BJ (cell line): ENCODE data around the gene C4orf50. TPM values are rescaled to one million over a fixed set of nuclear protein-coding genes. Genes with fewer than 3 reads are reported as not detected.
"Not testable (repeated sequence)": the region's sequence is repeated elsewhere in the genome, so short reads cannot be mapped to it uniquely, and the experiment has no call there.

Experiments
- CTCF ChIA-PET: fragments of 350-600 bp; formaldehyde crosslinking; extraction: SDS; loops from one replicate; lab custom pipeline; 2021; ENCODE audit warnings: antibody characterized with exemption, inconsistent platforms; lab: Yijun Ruan, JAX
- POLR2A ChIA-PET: fragments of 300-600 bp; sonication (Branson Sonifier 250); formaldehyde crosslinking; extraction: SDS; loops from one replicate; lab custom pipeline; 2021; ENCODE audit warnings: antibody characterized with exemption; lab: Charles Lee
- DNase-seq: peaks from one replicate; pipeline ENCODE4 v3.0.0-alpha.2; 2011; ENCODE audit warnings: low read depth
- H3K27me3 ChIP-seq: 2 replicates; pipeline ENCODE4 v1.6.0; 2011; ENCODE audit warnings: low read length; ENCODE audit not compliant: control insufficient read depth, insufficient read depth
- H3K36me3 ChIP-seq: 2 replicates; pipeline ENCODE4 v1.5.1; 2011; ENCODE audit warnings: low read length; ENCODE audit not compliant: control insufficient read depth, insufficient read depth
- H3K4me3 ChIP-seq: 2 replicates; pipeline ENCODE4 v1.5.1; 2011; ENCODE audit warnings: low read depth, mild to moderate bottlenecking, control low read depth, low read length
- polyA plus RNA-seq: library from polyadenylated mRNA; depleted of rRNA; stranded (reverse); fragments of >200 nt; gene quantifications from 2 replicates; pipeline ENCODE4 v1.2.3, GENCODE V29; 2011; rRNA removed
- small RNA-seq: library from RNA; depleted of rRNA; stranded (forward); fragments of <200 nt; gene quantifications from one replicate; pipeline ENCODE3, GENCODE V24; 2012; ENCODE audit warnings: low replicate concordance, low read depth; ENCODE audit not compliant: insufficient read length
- TF ChIP-seq, protein P1 (sequence below): IDR thresholded peaks from 2 replicates; pipeline ENCODE4 v1.5.1; 2011; ENCODE audit warnings: low read depth, mild to moderate bottlenecking, control low read depth, inconsistent platforms, low read length, moderate library complexity; ENCODE audit not compliant: insufficient read depth

The C4orf50 gene
- polyA plus RNA-seq, 1 experiment = not detected

DNA sequence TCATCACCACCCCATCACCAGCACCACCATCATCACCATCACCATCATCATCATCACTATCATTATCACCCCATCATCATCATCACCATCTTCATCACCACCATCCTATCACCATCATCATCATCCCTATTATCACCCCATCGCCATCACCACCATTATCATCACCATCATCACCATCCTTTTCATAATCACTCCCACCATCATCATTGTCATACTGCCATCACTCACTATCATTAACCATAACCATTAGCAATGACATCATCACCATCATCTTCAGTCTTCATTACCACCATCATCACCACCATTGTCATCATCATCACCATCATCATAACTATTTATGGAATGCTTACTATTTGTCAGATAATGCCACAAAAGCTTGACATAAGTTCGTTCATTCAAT is 161.0 kb downstream of the C4orf50 start:
- CTCF ChIA-PET = no interaction called here
- no peaks in the 10 kb centered on the region for H3K27me3 ChIP-seq
- no peaks in the 10 kb centered on the region for H3K36me3 ChIP-seq
- POLR2A ChIA-PET = no interaction called here
- no peak for DNase-seq
- TF ChIP-seq, protein P1, sequence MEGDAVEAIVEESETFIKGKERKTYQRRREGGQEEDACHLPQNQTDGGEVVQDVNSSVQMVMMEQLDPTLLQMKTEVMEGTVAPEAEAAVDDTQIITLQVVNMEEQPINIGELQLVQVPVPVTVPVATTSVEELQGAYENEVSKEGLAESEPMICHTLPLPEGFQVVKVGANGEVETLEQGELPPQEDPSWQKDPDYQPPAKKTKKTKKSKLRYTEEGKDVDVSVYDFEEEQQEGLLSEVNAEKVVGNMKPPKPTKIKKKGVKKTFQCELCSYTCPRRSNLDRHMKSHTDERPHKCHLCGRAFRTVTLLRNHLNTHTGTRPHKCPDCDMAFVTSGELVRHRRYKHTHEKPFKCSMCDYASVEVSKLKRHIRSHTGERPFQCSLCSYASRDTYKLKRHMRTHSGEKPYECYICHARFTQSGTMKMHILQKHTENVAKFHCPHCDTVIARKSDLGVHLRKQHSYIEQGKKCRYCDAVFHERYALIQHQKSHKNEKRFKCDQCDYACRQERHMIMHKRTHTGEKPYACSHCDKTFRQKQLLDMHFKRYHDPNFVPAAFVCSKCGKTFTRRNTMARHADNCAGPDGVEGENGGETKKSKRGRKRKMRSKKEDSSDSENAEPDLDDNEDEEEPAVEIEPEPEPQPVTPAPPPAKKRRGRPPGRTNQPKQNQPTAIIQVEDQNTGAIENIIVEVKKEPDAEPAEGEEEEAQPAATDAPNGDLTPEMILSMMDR = no peak
- no peak overlapping the region for H3K4me3 ChIP-seq

DNA sequence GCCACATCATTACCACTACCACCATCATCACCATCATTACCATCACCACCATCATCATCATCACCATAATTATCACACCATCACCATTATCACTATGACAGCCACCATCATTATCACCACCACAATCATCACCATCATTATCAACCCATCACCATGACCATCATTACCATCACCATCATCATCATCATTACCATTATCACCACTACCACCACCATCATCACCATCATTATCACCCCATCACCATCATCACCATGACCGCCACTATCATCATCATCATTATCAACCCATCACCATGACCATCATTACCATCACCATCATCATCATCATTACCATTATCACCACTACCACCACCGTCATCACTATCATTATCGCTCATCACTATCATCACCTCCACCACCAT is 161.9 kb downstream of the C4orf50 start:
- CTCF ChIA-PET, H3K27me3 ChIP-seq, DNase-seq, POLR2A ChIA-PET, H3K36me3 ChIP-seq, H3K4me3 ChIP-seq: not testable (repeated sequence)

DNA sequence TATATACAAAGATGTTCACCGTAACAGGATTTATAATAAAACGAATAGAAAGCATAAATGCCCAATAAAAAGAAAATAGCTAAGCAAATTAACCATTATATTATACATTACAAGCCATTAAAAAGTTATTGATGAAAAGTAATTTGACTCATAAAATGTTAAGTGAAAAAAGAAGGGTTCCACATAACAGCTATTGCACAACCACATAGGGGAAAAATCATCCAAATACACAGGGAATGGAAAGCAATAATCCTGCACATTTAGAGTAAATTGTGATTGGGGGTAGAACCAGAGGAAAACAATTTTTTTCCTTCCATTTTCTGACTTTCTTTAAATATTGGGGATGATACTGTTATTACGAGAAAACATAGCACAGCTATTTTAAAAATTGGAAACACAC is 163.3 kb downstream of the C4orf50 start:
- TF ChIP-seq, protein P1 = no peak
- Histone ChIP-seq H3K4me3 (no peak overlapping the region), H3K36me3 (no peaks in the 10 kb centered on the region), H3K27me3 (no peaks in the 10 kb centered on the region)
- ChIA-PET CTCF (no interaction called here), POLR2A (no interaction called here)
- no peak for DNase-seq

DNA sequence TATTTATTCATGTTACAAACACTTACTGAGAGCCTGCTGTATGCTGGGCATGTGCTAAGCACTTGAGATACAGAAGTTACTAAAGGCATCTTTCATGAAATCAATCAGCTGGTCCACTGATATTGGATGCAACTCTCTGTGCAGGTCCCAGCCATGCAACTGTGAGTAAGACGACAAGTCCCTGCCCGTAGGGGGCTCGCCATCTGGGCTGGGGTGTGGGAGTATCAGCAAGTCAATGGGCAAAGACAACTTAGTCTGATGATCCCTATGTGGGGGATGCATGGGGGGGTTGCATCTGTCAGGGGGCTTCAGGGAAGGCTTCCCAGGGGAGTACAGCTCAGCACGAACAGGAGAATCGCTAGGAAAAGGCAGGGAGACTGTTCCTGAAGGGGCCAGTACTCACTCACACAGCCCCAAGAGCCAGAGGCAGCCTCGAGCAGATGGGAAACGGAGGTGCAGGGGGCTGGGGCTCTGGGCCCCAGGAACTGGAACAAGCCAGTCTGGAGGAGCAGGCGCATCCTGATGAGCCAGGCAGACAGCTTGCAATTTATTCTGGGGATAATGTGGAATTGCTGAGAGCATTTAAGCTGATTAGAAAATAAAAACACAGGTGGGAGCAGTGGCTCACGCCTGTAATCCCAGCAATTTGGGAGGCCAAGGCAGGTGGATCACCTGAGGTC is 165.6 kb downstream of the C4orf50 start:
- Histone ChIP-seq H3K4me3 (no peak overlapping the region), H3K27me3 (no peaks in the 10 kb centered on the region), H3K36me3 (no peaks in the 10 kb centered on the region)
- DNase-seq = no peak
- ChIA-PET POLR2A (interaction anchor here (0.6 kb wide), 1 partner anchor 393 kb away, joined by 3 read pairs; no protein-coding TSS in a partner anchor), CTCF (interaction anchor here (1.4 kb wide), 1 partner anchor 12 kb away, joined by 3 read pairs; no protein-coding TSS in a partner anchor)
- TF ChIP-seq, protein P1 = no peak

DNA sequence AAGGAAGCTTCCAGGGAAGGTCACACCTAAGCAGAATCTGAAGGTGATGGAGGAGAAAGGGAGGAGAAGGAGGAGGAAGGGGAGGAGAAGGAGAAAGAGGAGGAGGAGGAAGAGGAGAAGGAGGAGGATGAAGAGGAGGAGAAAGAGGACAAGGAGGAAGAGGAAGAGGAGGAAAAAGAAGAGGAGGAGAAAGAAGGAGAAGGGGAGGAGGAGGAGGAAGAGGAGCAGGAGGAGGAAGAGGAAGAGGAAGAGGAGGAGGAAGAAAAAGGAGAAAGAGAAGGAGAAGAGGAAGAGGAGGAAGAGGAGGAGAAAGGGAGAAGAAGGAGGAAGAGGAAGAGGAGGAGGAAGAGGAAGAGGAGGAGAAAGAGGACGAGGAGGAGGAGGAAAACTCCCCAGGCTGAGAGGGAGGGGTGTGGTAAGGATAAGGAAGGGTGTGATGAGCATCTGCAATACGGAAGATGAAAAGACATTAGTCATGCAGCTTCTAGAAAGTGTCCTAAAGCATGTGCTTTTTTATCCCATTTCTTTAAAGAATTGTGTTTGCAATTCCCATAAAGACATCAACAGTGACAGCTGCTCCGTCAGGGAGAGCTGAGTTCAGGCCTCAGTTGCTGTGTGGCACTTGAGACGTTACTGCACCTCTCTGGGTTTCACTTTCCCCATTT is 166.5 kb downstream of the C4orf50 start:
- Histone ChIP-seq H3K27me3 (no peaks in the 10 kb centered on the region), H3K4me3 (no peak overlapping the region), H3K36me3 (no peaks in the 10 kb centered on the region)
- ChIA-PET POLR2A (no interaction called here), CTCF (interaction anchor here (0.6 to 1.4 kb wide), 2 partner anchors 11 to 69 kb away, joined by 3 read pairs; no protein-coding TSS in a partner anchor)
- no peak for DNase-seq
- TF ChIP-seq, protein P1 = no peak

Small RNA genes lying within 50 kb of the gene (small RNA-seq; reads per million reads assigned to genes)
- gene MIR378D1 = not detected

Other genes with a start within 250 kb of the C4orf50 start
- 0.02 and 0.09 TPM in 2 replicates for gene CRMP1, start 125.3 kb downstream of the C4orf50 start, polyA plus RNA-seq
- not detected in 2 replicates for gene JAKMIP1, start 182.1 kb upstream of the C4orf50 start, polyA plus RNA-seq